ENCODE results near the gene SF3B6.
A peak's percentile ranks its signal among the peaks of the same experiment; 100 is the strongest.
"Not testable (repeated sequence)": the region's sequence is repeated elsewhere in the genome, so short reads cannot be mapped to it uniquely, and the experiment has no call there.

SF3B6 gene

DNA sequence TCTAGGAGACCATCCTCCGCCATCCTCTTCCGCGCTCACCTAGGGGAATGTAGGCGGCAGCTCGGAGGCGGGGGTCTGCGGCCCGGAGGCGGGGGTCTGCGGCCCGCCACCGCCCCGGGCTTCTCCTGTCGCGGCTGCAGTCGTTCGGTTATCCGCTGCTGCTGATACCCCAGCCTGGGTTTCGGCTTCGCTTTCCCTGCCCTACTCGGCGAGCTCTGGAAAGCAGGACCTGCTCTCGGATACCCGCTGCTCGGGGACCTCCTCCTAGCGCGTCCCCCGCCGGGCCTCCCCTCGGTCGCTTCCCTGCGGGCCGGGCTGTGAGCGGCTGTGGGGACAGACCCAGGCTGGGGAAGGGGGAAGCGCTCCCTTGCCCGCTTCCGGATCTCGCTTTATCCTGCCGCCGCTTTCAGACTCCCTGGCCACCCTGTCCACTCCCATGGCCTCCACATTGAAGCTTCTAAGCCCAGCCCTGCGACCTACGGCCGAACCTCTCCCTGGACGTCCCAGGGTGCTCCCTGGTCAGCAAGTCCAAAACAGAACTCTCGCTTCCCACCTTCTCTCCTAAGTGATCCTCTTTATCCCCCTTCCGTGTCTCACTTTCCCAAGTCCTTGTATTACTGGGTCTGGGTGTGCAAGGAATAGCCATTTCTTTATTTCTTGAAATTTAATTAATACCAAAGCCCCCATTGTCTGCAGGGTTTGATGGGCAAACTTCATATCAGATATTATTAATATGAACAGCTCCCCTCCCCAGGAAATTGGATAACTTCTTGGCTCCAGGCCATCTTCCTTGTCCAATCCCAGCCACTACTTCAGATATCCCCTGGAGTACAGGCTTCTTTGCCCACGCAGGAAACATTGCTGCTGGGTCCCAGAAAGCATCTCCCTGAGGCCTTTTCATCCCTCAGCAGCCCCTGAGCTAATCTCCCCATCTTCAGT lies 25.8 kb downstream of the SF3B6 start:
- peak; percentile 27 for DNase-seq

DNA sequence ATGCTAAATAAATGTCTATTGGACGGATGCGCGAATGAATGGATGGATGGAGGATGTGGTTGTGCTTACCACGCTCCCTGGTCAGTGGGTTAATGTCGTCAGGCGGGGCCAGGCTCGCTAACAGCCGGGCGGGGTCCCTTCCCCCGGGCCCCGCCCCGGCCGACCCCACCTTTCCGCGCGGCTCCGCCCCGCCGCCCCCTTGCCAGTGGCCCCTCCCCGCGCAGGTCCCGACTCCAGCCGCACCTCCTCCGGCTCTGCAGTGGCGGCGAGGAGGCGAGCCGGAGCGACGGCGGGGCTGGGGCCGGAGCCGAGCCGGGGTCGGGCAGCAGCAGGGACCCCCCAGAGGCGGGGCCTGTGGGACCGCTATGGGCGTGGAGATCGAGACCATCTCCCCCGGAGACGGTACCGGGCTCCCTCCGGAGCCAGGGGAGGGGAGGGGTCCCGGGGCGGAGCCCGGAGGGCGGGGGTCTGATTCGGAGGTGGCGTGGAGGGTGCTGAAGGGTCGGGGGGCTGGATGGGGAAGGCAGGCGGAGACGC lies 26.6 kb downstream of the SF3B6 start, which contains the start of gene FKBP1B:
FKBP1B (plus strand) TSS at position 257 of the 537 bp plus-strand sequence; CDS start at position 366, 109 bp downstream.
- peak; percentile 75 for DNase-seq

DNA sequence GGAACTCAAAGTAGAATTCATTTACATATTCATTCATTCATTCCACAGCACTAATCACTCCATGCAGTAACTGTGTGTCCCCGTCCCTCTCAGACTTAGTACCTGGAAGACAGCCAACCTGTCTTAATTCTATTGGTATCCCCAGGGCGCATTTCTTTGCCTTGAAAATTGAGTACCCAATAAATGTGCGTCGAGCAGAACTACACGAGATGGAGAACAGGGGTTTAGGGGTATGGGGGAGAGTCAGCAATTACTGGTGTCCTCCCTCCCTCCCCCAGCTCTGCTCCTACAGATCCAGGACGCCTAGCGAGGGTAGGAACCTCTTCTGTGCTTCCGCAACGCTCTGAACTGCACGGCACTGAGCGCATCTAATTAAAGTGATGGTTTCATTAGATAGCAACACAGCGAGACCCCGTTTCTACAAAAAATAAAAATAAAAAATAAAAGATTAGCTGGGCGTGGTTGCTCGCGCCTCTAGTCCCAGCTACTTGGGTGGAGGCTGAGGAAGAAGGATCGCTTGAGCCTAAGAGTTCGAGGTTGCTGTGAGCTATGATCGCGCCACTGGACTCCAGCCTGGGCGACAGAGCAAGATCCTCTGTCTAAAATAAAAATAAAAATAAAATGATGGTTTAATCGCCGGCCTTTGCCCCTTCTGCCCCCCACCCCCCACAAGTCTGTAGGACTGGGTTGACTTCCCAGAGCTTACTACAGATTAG lies 27.2 kb downstream of the SF3B6 start:
- DNase-seq = peak; percentile 8

GRCh38 chr2:24047703-24048033 lies 28.5 kb downstream of the SF3B6 start:
- DNase-seq = no peak

- peak; percentile 96 for DNase-seq
Measured at GRCh38 chr2:24046930-24047702, 29.0 kb downstream of the SF3B6 start, which contains the start of gene WDCP. WDCP (minus strand) TSS chr2:24047391; CDS start chr2:24039494, 7,897 bp downstream.

DNA sequence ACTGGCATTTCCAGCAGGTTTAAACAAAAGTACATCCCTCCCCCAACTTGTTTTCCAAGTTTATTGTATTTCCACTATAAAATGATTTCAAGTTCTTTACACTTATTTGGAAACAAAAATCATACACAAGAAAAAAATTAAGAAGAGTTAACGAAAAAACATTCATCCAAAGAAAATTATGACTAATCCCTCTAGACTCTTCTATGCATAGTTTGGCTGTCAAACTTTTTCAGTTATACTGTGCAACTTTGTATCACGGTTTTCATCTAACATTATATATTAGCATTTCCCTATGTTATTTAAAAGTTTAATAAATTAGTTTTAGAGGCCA lies 29.6 kb downstream of the SF3B6 start:
- no peak for DNase-seq

- no peak for DNase-seq
Measured at GRCh38 chr2:24045511-24046508, 30.3 kb downstream of the SF3B6 start.

GRCh38 chr2:24043133-24043532 lies 33.0 kb downstream of the SF3B6 start:
- DNase-seq = not testable (repeated sequence)

GRCh38 chr2:24040511-24040910 lies 35.6 kb downstream of the SF3B6 start:
- no peak for DNase-seq

GRCh38 chr2:24038786-24039499 lies 37.2 kb downstream of the SF3B6 start:
- DNase-seq = no peak

GRCh38 chr2:24026233-24026632 lies 49.9 kb downstream of the SF3B6 start:
- DNase-seq = no peak

- no peak for DNase-seq
Measured at GRCh38 chr2:24024996-24025663, 51.0 kb downstream of the SF3B6 start.

GRCh38 chr2:24024018-24024417 lies 52.1 kb downstream of the SF3B6 start:
- no peak for DNase-seq

DNA sequence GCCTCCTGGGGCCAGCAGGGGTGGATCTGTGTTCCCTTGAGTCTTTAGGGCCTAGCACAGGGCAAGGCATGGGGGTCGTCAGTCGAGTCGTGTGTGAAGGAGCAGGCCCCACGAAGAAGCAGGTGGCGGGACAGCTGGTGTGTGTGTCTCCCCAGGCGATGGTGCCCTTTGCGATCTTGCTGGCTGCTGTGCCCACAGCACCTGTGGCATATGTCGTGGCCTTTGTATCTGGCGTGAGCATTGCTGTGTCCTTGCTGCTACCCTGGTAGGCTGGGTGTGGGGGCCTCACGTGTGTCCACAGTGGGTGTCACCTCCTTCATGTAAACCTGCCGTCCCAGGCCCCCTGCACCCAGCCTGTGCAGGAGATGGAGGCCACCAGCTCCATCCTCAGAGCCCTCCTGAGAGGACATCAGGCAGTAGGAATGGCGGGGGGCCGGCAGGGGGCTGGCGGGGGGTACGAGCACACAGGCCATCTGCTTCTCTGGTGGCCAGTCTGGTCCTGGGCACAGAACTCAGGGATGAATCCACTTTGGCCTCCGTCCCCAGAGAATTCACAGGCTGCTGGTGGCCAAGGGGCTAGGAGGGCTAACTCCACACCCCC lies 53.1 kb downstream of the SF3B6 start:
- no peak for DNase-seq

DNA sequence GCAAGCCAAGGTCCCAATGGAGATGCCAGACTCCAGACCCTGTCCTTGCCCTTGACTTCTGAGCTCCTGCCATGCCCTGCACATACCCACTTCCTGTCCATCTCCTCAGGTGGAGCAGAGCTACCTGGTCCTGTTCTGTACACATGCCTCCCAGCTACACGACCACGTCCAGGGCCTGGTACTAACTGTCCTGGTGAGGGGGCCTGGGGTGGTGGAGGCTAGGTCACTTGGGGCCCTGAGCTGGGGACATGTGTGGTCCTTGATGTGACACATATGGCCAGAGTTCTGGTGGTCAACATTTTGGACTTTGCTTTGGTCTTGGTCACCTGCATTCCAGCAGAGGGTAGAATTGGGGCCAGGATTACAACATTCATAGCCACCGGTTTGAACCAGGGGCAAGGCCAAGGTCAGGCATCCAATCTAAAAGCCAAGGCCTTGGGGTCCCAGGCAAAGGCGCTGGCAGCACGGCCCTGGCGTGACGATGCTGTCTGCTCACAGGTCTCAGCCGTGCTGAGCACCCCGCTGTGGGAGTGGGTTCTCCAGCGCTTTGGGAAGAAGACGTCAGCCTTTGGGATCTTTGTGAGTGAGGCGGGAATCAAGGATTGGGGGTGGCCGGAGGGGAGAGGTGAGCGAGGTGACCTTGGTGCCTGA lies 53.7 kb downstream of the SF3B6 start:
- DNase-seq = no peak

GRCh38 chr2:24021122-24021998 lies 54.8 kb downstream of the SF3B6 start:
- DNase-seq = peak; percentile 38

DNA sequence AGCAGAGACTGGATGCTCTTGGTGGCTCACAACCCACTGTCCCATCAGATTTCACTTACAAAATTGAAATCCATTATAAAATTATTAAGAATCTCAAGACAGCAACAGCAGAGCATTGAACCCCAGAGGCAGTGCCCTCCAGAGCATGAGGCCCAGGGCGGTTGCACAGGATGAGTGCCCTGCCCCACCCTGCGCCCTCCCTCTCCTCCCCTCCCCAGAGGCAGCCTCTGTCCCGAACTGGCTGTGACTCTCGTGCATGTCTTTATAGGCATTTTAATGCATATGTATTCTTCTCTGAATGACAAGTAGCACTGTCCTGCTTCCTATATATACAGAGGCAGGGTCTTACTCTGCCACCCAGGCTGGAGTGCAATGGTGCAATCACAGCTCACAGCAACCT lies 55.9 kb downstream of the SF3B6 start:
- no peak for DNase-seq

DNA sequence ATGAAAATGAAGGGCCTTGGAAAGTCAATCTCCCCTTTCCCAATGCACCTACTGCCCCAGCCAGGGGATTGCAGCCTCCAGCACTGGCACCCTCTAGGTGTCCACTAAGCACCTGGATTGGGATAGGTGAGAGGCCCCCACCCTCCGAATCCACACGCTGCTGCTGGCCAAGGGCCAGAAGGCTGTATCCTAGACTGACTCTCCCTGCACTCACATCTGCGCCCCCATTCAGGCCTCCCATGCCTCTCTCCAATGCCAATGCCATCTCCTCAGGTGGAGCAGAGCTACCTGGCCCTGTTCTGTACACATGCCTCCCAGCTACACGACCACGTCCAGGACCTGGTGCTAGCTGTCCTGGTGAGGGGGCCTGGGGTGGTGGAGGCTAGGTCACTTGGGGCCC lies 56.4 kb downstream of the SF3B6 start:
- no peak for DNase-seq
